K562 (cell line): ENCODE measurements around the gene BRAP. TPM values are rescaled to one million over a fixed set of nuclear protein-coding genes. Genes with fewer than 3 reads are reported as not detected.

Experiments used
- BCOR ChIP-seq: fragments of 450-650 bp; IDR thresholded peaks from 2 replicates; pipeline ENCODE4 v1.6.1; 2016
- HES1 ChIP-seq: fragments of 450-650 bp; IDR thresholded peaks from 2 replicates; pipeline ENCODE4 v1.6.1; 2016; ENCODE audit warnings: low read depth, mild to moderate bottlenecking, moderate library complexity
- ILF3 ChIP-seq: fragments of 450-650 bp; IDR thresholded peaks from 2 replicates; pipeline ENCODE4 v1.6.1; 2018; ENCODE audit warnings: antibody characterized with exemption, mild to moderate bottlenecking, moderate library complexity, borderline replicate concordance
- KLF1 ChIP-seq: fragments of 450-650 bp; IDR thresholded peaks from 2 replicates; pipeline ENCODE4 v1.6.1; 2016; ENCODE audit warnings: missing genetic modification characterization, missing compliant biosample characterization
- MTF1 ChIP-seq: fragments of 250-450 bp; sonication (Bioruptor Pico); IDR thresholded peaks from 2 replicates; pipeline ENCODE4 v1.9.0; 2021; ENCODE audit warnings: moderate library complexity, mild to moderate bottlenecking, inconsistent platforms, borderline replicate concordance
- PHB2 ChIP-seq: fragments of 450-650 bp; IDR thresholded peaks from 2 replicates; pipeline ENCODE4 v1.6.1; 2017; ENCODE audit warnings: low read depth
- SRSF3 ChIP-seq: fragments of 200-400 bp; formaldehyde crosslinking; IDR thresholded peaks from 2 replicates; pipeline ENCODE4 v1.6.1; 2016; ENCODE audit warnings: mild to moderate bottlenecking, low read length, moderate library complexity; ENCODE audit not compliant: insufficient read depth
- VEZF1 ChIP-seq: fragments of 200-800 bp; sonication (Bioruptor generic); IDR thresholded peaks from 2 replicates; pipeline ENCODE4 v1.6.1; 2017; ENCODE audit warnings: missing genetic modification characterization, missing compliant biosample characterization
- YY1 ChIP-seq, 3 experiments: IDR thresholded peaks; 2 replicates each; pipeline ENCODE4 v1.6.1; 2011; ENCODE audit warnings: low read length in 2 of 3, mild to moderate bottlenecking in 2 of 3, moderate library complexity in 2 of 3, borderline replicate concordance in 1 of 3, control low read depth in 1 of 3, low read depth in 1 of 3; ENCODE audit not compliant: insufficient read depth in 3 of 3, insufficient replicate concordance in 2 of 3, control insufficient read depth in 1 of 3, insufficient read length in 1 of 3; ENCODE audit errors: extremely low read depth in 1 of 3
- ZBTB43 ChIP-seq: sonication (generic); formaldehyde crosslinking; IDR thresholded peaks from 2 replicates; pipeline ENCODE4 v1.8.0; 2023; ENCODE audit warnings: mild to moderate bottlenecking, missing genetic modification reagents
- ZHX1 ChIP-seq: fragments of 150-350 bp; conservative IDR thresholded peaks from 2 replicates; pipeline ENCODE4 v1.6.1; 2014; ENCODE audit warnings: low read length
- ZMIZ1 ChIP-seq, 2 experiments: fragments of 150-350 bp in 1 of 2; IDR thresholded peaks; 2 replicates each; pipeline ENCODE4 v1.6.1; 2012 to 2016; ENCODE audit warnings: low read depth in 2 of 2, low read length in 2 of 2, mild to moderate bottlenecking in 1 of 2, moderate library complexity in 1 of 2
- ZNF274 ChIP-seq: IDR thresholded peaks from 2 replicates; pipeline ENCODE4 v1.6.1; 2011; ENCODE audit warnings: low read depth, mild to moderate bottlenecking, low read length, moderate library complexity, borderline replicate concordance
- ZNF436 ChIP-seq: fragments of 250-450, 450-650 bp; sonication (Bioruptor Pico); formaldehyde crosslinking; IDR thresholded peaks from 2 replicates; pipeline ENCODE4 v1.7.0; 2020; ENCODE audit warnings: mild to moderate bottlenecking
- ZNF639 ChIP-seq, 2 experiments: fragments of 200-800 bp in 1 of 2; sonication (Bioruptor generic) in 1 of 2; sonication (generic) in 1 of 2; formaldehyde crosslinking in 1 of 2; IDR thresholded peaks in 1 of 2; conservative IDR thresholded peaks in 1 of 2; 2 replicates each; pipeline versions ENCODE4 v1.5.0 to v1.6.1; 2016 to 2020; ENCODE audit warnings: missing compliant biosample characterization in 1 of 2, missing genetic modification characterization in 1 of 2, missing genetic modification reagents in 1 of 2
- polyA plus RNA-seq, 8 experiments: library from polyadenylated mRNA; depleted of rRNA in 4 of 8; stranded (reverse) in 5 of 8; unstranded in 3 of 8; fragments of >200 nt; fragmentation: Nextera tagmentation in 2 of 8; fragmentation: Illumina TruSeq in 1 of 8; extraction: Ambion mirVana in 2 of 8; extraction: Trizol in 1 of 8; gene quantifications; 2 replicates each; pipeline versions ENCODE4 v1.2.1 to v1.2.3, GENCODE V29; 2011 to 2014; ENCODE audit warnings: inconsistent platforms in 1 of 8, missing spikeins in 1 of 8
- total RNA-seq, 7 experiments: library from RNA; depleted of rRNA in 6 of 7; stranded (reverse); fragments of >200 nt in 6 of 7; fragmentation: Illumina TruSeq in 2 of 7; extraction: Trizol in 2 of 7; gene quantifications; 2 replicates each; pipeline versions ENCODE4 v1.2.1 to v1.2.3, GENCODE V29; 2011 to 2021; ENCODE audit warnings: low replicate concordance in 1 of 7

Gene BRAP
- total and polyA plus RNA-seq, 9 of the 15 experiments (the other 6 are each of a cell fraction or from before 2014, with no cell fraction given) = 2.2 to 32.6 (median 27.5) TPM

- TF ChIP-seq VEZF1 = no peak
- no peak for TF ChIP-seq ZBTB43 (CRISPR knock-in tag)
- TF ChIP-seq YY1 (IDR thresholded peaks at IDR 0.05; ENCODE audit: borderline replicate concordance in 1 of 3, control insufficient read depth in 1 of 3, extremely low read depth in 1 of 3, insufficient read depth in 3 of 3, insufficient read length in 1 of 3, insufficient replicate concordance in 2 of 3, low read depth in 1 of 3, low read length in 2 of 3) = no peak
- no peak for TF ChIP-seq BCOR
- 0 out of 4 replicates have a peak, but pooled peaks of 1 of the 2 experiments have one; percentile 23 for TF ChIP-seq ZMIZ1 (IDR thresholded peaks at IDR 0.05; ENCODE audit: low read depth in 2 of 2, low read length in 2 of 2)
- TF ChIP-seq ZNF436 (CRISPR knock-in tag) = no peak
- no peak for TF ChIP-seq SRSF3
- TF ChIP-seq ILF3 = no peak
- no peak for TF ChIP-seq ZNF274
- TF ChIP-seq HES1 = no peak
- TF ChIP-seq KLF1 (tag) = no peak
- no peak for TF ChIP-seq MTF1 (CRISPR knock-in tag)
- TF ChIP-seq ZNF639 (CRISPR knock-in tag; conservative IDR thresholded peaks at IDR 0.05 in 1 of 2, IDR thresholded peaks at IDR 0.05 in 1 of 2) = no peak
- TF ChIP-seq PHB2 = no peak
- TF ChIP-seq ZHX1 = no peak
Observed at GRCh38 chr12:111705672-111706071, 19.9 kb upstream of the BRAP start (continued).
